ENCODE results near the gene TCF7L1. TPM values are rescaled to one million over a fixed set of nuclear protein-coding genes. Genes with fewer than 3 reads are reported as not detected.
A peak's percentile ranks its signal among the peaks of the same experiment; 100 is the strongest.
"Not testable (repeated sequence)": the region's sequence is repeated elsewhere in the genome, so short reads cannot be mapped to it uniquely, and the experiment has no call there.

Gene TCF7L1
- total and polyA plus RNA-seq, 2 donors (not counting 3 experiments of a cell fraction or from before 2014, with no cell fraction given) = 9.6 to 17.4 TPM

DNA sequence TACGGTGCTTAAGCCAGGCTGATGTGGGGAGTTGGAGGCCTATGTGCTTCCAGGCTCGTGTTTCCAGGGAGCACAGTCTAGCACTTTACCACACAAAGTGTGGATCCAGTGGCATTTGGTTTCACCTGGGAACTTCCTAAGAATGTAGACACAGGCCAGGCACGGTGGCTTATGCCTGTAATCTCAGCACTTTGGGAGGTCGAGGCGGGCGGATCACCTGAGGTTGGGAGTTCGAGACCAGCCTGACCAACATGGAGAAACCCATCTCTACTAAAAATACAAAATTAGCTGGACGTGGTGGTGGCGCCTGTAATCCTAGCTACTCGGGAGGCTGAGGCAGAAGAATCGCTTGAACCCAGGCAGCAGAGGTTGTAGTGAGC, 190.8 kb downstream of the TCF7L1 start:
- H3K9me3 ChIP-seq (replicated peaks; ENCODE audit: control insufficient read depth, insufficient read depth, low read length); dilution Hi-C loops (cut with MboI; ENCODE audit: extremely low pct_ligation_motif_present, low sequenced_read_pairs); H3K4me2 ChIP-seq (ENCODE audit: insufficient read depth, low read length); DNase-seq (ENCODE audit: low read depth, low spot score); H3K4me3 ChIP-seq (replicated peaks in 1 of 3; ENCODE audit: insufficient read depth in 1 of 3, low read depth in 1 of 3, low read length in 3 of 3); POLR2A ChIA-PET; FAIRE-seq; BruUV-seq (replicated peaks); H4K20me1 ChIP-seq (replicated peaks; ENCODE audit: control insufficient read depth, extremely low read depth, insufficient read depth, low read length); intact Hi-C loops (cut with micrococcal nuclease); H3K27me3 ChIP-seq (ENCODE audit: control insufficient read depth in 2 of 2, insufficient read depth in 2 of 2, low read length in 2 of 2); H3K27ac ChIP-seq (ENCODE audit: insufficient read depth, low read depth, low read length); H3K9ac ChIP-seq (replicated peaks; ENCODE audit: extremely low read depth, insufficient read depth, low read length); H2AFZ ChIP-seq (ENCODE audit: low read depth, low read length); H3K9me1 ChIP-seq (replicated peaks; ENCODE audit: control insufficient read depth, extremely low read depth, insufficient read depth, low read length): not testable (repeated sequence)
- peaks cover 29% of the 10 kb centered on the region for H3K4me1 ChIP-seq (ENCODE audit: control insufficient read depth, extremely low read depth, insufficient read depth, low read length)
- peaks cover 22 to 26% of the 10 kb centered on the region in 2 experiments for H3K36me3 ChIP-seq (ENCODE audit: control insufficient read depth in 2 of 2, extremely low read depth in 1 of 2, insufficient read depth in 2 of 2, low read length in 2 of 2)
- H3K79me2 ChIP-seq (ENCODE audit: control insufficient read depth, insufficient read depth, low read length) = peaks cover 77% of the 10 kb centered on the region
- CTCF ChIA-PET = interaction anchor here (0.8 to 1.2 kb wide), 2 partner anchors 12 to 228 kb away, joined by 3 to 5 read pairs; no protein-coding TSS in a partner anchor

- CTCF ChIA-PET = interaction anchor here (1.4 to 1.5 kb wide), 2 partner anchors 16 to 227 kb away, joined by 3 read pairs; no protein-coding TSS in a partner anchor
- Histone ChIP-seq H3K27ac (ENCODE audit: insufficient read depth, low read depth, low read length) (no peak overlapping the region), H4K20me1 (replicated peaks; ENCODE audit: control insufficient read depth, extremely low read depth, insufficient read depth, low read length) (peaks cover 9% of the 10 kb centered on the region), H3K9me1 (replicated peaks; ENCODE audit: control insufficient read depth, extremely low read depth, insufficient read depth, low read length) (no peaks in the 10 kb centered on the region), H3K4me3 (replicated peaks in 1 of 3; ENCODE audit: insufficient read depth in 1 of 3, low read depth in 1 of 3, low read length in 3 of 3) (peak overlapping the region; percentile 26 to 82 (median 80)), H2AFZ (ENCODE audit: low read depth, low read length) (no peak overlapping the region), H3K4me2 (ENCODE audit: insufficient read depth, low read length) (peak overlapping the region; percentile 99), H3K9ac (replicated peaks; ENCODE audit: extremely low read depth, insufficient read depth, low read length) (peak overlapping the region; percentile 13), H3K4me1 (ENCODE audit: control insufficient read depth, extremely low read depth, insufficient read depth, low read length) (peaks cover 29% of the 10 kb centered on the region), H3K36me3 (ENCODE audit: control insufficient read depth in 2 of 2, extremely low read depth in 1 of 2, insufficient read depth in 2 of 2, low read length in 2 of 2) (peaks cover 21 to 26% of the 10 kb centered on the region in 2 experiments), H3K9me3 (replicated peaks; ENCODE audit: control insufficient read depth, insufficient read depth, low read length) (no peaks in the 10 kb centered on the region), H3K79me2 (ENCODE audit: control insufficient read depth, insufficient read depth, low read length) (peaks cover 71% of the 10 kb centered on the region), H3K27me3 (ENCODE audit: control insufficient read depth in 2 of 2, insufficient read depth in 2 of 2, low read length in 2 of 2) (no peaks in the 10 kb centered on the region)
- FAIRE-seq (peak; percentile 78), DNase-seq (ENCODE audit: low read depth, low spot score) (peak; percentile 55)
- BruUV-seq (replicated peaks) = no TSS peak
- TF ChIP-seq POLR2A (IDR thresholded peaks at IDR 0.05; ENCODE audit: low read depth, low read length) = no peak
- no peak for TF ChIP-seq JUN (IDR thresholded peaks at IDR 0.05; ENCODE audit: borderline replicate concordance, insufficient read depth, insufficient read length, low read depth)
- TF ChIP-seq, protein P1, sequence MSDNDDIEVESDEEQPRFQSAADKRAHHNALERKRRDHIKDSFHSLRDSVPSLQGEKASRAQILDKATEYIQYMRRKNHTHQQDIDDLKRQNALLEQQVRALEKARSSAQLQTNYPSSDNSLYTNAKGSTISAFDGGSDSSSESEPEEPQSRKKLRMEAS (IDR thresholded peaks at IDR 0.05; ENCODE audit: insufficient read depth, insufficient read length) = no peak
- no peak for TF ChIP-seq GATA2 (IDR thresholded peaks at IDR 0.05; ENCODE audit: insufficient read depth, insufficient read length, low read depth, low read length)
- TF ChIP-seq MYC (IDR thresholded peaks at IDR 0.05; ENCODE audit: low read depth, low read length) = no peak
- no peak for TF ChIP-seq POLR2AphosphoS5 (IDR thresholded peaks at IDR 0.05; ENCODE audit: insufficient read depth, low read depth, low read length)
- dilution Hi-C loops (cut with MboI; ENCODE audit: extremely low pct_ligation_motif_present, low sequenced_read_pairs) = no loop called here
- POLR2A ChIA-PET = interaction anchor here (1.2 kb wide), 1 partner anchor 22 kb away, joined by 3 read pairs; no protein-coding TSS in a partner anchor
- intact Hi-C loops (cut with micrococcal nuclease) = loop anchor here (5.0 kb wide), 1 partner anchor 212 kb away; the partner anchor contains the start of gene MAT2A
Observed at GRCh38 chr2:85324639-85325465, 191.7 kb downstream of the TCF7L1 start.

Measured in endothelial cell of umbilical vein (primary cell).